Activated naive CD4-positive, alpha-beta T cell treated with anti-CD3 and anti-CD28 coated beads, Interleukin-2, amount 10 ng/mL, durations not matched to agents 7 days and 5 days (primary cell): ENCODE measurements around the gene ITGA8.
"Not testable (repeated sequence)": the region's sequence is repeated elsewhere in the genome, so short reads cannot be mapped to it uniquely, and the experiment has no call there.

Experiments
- CTCF ChIA-PET: fragments of 350-600 bp; sonication (Branson Sonifier 250); formaldehyde crosslinking; loops from one replicate; lab custom pipeline; 2021; ENCODE audit warnings: antibody characterized with exemption; lab: Charles Lee
- DNase-seq: peaks from one replicate; pipeline ENCODE4 v3.0.0-alpha.2; 2020
- H3K27ac Mint-ChIP-seq: one replicate; pipeline ENCODE4 v1.8.0; 2021; ENCODE audit warnings: mild to moderate bottlenecking, moderate library complexity, mixed read lengths
- H3K27me3 Mint-ChIP-seq: one replicate; pipeline ENCODE4 v1.8.0; 2021; ENCODE audit warnings: mild to moderate bottlenecking, mixed read lengths
- H3K36me3 Mint-ChIP-seq: one replicate; pipeline ENCODE4 v1.8.0; 2021; ENCODE audit warnings: mixed read lengths
- H3K4me1 Mint-ChIP-seq: one replicate; pipeline ENCODE4 v1.8.0; 2021; ENCODE audit warnings: mixed read lengths
- H3K4me3 Mint-ChIP-seq: one replicate; pipeline ENCODE4 v1.8.0; 2021; ENCODE audit warnings: mild to moderate bottlenecking, moderate library complexity, mixed read lengths
- H3K9me3 Mint-ChIP-seq: one replicate; pipeline ENCODE4 v1.8.0; 2021; ENCODE audit warnings: mixed read lengths

ITGA8 gene

DNA sequence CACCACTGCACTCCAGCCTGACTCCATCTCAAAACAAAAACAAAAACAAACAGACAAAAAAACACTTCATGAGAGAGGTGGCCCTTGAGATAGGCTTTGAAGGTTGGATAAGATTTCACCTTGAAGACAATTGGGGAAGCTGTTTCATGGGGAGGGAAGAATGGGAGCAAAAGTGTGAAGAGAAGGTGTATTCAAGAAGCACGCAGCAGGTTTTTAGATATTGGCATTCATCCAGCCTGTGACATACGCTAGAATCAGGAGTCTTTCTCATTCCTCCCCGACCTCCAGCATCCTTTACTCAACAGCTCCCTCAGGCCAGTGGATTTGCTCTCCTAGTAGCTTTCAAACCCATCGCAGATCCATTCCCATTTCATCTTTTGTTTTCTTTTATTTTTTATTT is 232.3 kb downstream of the ITGA8 start:
- H3K4me3 Mint-ChIP-seq, result no peak overlapping the region
- no peaks in the 10 kb centered on the region for H3K9me3 Mint-ChIP-seq
- H3K27me3 Mint-ChIP-seq, result peaks cover 4% of the 10 kb centered on the region
- CTCF ChIA-PET, result no interaction called here
- no peaks in the 10 kb centered on the region for H3K36me3 Mint-ChIP-seq
- no peak overlapping the region for H3K27ac Mint-ChIP-seq
- no peak for DNase-seq
- H3K4me1 Mint-ChIP-seq, result no peaks in the 10 kb centered on the region

DNA sequence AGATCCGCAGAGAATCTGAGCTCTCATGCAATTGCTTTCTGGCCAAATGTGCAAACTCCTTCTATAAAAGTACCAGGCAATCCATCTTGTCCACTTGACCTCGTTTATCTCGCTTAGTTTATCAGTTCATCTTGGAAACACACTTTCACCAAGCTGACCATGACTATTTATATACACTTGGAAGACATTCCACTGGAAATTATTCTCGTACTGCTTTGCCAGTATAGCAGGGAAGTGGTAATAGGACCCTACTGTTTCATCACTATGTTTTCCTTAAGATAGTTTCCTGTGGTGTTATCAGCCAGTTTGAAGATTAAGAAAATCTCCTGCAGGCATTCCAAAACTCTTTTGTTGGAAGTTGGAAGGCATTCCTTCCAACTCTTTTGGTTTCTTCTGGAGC is 233.3 kb downstream of the ITGA8 start:
- CTCF ChIA-PET, result no interaction called here
- H3K4me3 Mint-ChIP-seq, result no peak overlapping the region
- H3K4me1 Mint-ChIP-seq, result no peaks in the 10 kb centered on the region

DNA sequence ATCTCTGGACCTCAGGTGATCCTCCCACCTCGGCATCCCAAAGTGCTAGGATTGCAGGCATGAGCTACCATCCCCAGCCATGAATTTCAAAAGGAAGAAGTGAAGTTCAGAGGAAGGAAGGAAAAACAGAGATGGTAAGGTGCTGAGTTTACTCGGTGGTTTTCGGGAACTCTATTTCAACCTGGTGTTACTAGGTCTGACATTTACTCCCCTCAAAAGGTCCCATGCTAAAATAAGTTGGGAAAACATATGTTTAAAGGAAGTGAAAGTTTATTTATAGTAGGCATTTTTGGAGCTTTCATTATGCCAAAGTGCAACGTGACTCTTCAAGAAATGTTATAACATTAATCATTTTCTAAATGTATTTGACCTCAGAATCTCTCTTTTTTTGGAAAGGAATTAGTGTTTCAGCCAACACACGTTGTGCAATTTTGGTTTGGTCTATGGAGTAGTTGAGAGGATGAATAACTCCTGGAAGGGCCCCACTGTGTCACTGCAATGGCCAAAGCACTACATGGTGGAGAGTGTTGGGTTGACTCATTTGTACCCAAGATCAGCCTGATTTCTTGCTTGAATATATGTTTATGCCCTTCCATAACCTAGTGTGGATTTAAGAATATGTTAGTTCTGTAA is 233.9 kb downstream of the ITGA8 start:
- Mint-ChIP-seq H3K27me3 (peaks cover under 1% of the 10 kb centered on the region), H3K9me3 (no peaks in the 10 kb centered on the region), H3K27ac (no peak overlapping the region), H3K4me1 (no peaks in the 10 kb centered on the region), H3K36me3 (no peaks in the 10 kb centered on the region), H3K4me3 (no peak overlapping the region)
- CTCF ChIA-PET, result no interaction called here
- no peak for DNase-seq

More for the DNA sequence above, 233.3 kb downstream of the ITGA8 start:
- DNase-seq, result no peak
- Mint-ChIP-seq H3K9me3 (no peaks in the 10 kb centered on the region), H3K27me3 (peaks cover 4% of the 10 kb centered on the region), H3K36me3 (no peaks in the 10 kb centered on the region), H3K27ac (no peak overlapping the region)

DNA sequence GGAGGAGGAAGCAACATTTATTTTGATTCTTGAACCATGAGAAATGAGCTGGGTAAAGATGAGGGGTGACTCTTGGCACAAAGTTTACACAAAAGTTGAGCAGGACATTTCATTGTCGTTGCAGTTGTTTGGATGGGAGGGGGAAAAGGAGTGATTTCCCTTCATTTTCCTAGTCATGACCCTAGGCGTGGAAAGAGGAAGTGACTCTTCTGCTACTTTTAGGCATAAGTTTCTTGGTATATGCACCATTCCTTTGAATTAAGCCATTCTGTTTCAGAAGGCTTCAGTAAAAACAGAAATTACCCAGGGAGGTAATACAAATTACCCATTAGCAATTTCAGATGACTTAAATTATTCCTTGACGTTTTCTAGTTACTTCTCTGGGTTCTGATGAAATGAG is 234.7 kb downstream of the ITGA8 start:
- Mint-ChIP-seq H3K27ac (no peak overlapping the region), H3K36me3 (no peaks in the 10 kb centered on the region), H3K4me3 (no peak overlapping the region), H3K27me3 (no peaks in the 10 kb centered on the region), H3K9me3 (no peaks in the 10 kb centered on the region), H3K4me1 (no peaks in the 10 kb centered on the region)
- CTCF ChIA-PET, result no interaction called here
- DNase-seq, result no peak

DNA sequence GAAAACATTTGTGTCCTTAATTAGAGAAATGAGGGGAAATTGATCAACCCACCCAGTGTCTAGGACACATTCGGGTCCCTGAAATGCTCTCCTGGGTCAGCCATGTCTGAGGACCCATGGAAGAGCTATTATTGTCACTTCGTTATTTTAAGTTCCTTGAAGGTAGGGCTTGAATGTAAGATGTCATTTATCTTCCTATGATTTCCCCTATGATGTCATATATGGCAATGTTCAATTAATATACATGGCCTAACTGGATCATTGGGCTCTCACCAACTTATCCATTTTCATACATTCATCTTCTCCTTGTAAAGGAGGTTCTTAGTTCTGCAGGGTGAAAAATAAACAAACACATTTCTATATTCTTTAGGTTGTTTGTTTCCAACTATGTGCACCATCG is 235.6 kb downstream of the ITGA8 start:
- Mint-ChIP-seq H3K27me3 (no peaks in the 10 kb centered on the region), H3K27ac (no peak overlapping the region), H3K4me3 (no peak overlapping the region), H3K36me3 (no peaks in the 10 kb centered on the region), H3K4me1 (no peaks in the 10 kb centered on the region), H3K9me3 (no peaks in the 10 kb centered on the region)
- CTCF ChIA-PET, result no interaction called here
- no peak for DNase-seq

DNA sequence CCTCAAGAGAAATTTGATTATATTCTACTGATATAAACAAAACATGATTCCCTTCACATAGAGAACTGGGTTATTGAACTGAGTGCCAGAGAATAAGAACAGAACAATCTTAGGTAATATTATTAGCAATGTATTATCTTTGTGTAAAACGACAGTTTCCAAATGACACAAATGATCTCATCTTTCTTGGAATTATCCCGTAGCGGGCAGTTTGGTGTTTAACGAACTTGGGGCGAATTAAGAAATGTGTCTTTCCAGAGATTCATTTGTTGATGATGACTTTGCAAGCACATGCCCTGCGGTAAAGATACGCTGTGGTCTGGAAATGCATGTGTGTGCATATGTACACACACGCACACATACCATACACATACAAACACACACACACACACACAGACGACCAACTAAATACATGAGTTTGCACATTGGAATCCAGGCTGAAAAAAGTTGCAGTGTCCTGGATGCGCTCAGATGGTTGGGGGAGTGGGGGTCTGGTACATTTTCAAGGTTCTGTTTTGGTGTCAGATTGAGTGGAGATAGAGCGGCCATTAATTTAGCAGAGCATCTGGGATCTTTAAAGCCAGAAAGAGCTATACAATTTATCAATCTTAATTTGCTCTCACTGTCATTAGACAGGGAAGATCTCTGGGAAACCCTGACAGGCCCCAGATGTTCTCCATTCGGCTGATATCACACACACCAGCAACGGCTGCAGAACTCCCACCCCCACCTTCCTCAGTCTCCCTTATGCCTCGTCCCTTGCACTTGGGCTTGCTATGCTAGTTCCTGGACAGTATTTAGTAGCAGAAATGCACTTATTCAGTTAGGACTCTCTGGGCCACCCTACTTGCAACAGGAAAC is 236.3 kb downstream of the ITGA8 start:
- Mint-ChIP-seq H3K4me1 (no peaks in the 10 kb centered on the region), H3K9me3 (no peaks in the 10 kb centered on the region), H3K27ac (no peak overlapping the region), H3K36me3 (no peaks in the 10 kb centered on the region), H3K27me3 (no peaks in the 10 kb centered on the region), H3K4me3 (no peak overlapping the region)
- no peak for DNase-seq
- CTCF ChIA-PET, result no interaction called here

DNA sequence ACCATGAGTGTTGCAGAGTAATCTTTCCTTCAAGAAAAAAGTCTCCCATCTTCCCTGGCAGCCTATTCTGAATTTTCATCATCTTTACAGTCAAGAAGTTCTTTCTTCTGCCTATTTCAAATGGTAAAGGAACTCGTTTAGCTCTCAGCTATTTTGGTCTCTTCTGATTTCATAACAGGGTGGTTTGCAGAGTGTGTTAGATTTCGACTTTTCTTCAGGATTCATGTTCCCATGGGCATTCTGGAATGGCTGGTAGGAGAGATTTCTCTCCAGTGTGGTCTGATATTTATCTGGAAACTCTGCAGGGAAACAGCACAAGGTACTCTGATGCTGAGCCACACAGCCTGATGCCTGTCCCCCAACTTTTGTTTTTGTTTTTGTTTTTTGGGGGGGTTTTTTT is 237.6 kb downstream of the ITGA8 start:
- CTCF ChIA-PET, result no interaction called here
- no peaks in the 10 kb centered on the region for H3K36me3 Mint-ChIP-seq

DNA sequence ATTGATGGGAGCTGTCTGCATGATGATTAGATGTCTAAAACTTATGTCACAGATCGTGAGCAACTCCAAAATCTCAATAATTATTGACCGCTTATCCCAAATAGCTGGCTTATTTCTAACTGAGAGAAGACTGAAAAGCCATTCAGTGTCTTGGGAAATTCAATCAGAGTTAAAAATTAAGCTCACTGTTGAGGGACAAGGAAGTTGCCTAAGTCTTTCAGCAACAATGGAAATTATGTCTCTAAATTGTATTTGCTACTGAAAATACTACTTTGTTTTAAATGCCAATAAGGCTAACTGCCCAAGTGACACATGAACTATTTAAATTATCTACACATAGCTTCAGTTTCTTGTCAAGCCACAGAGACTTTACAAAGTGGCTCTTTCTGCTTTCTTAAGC is 240.8 kb downstream of the ITGA8 start:
- no peak for DNase-seq
- Mint-ChIP-seq H3K9me3 (no peaks in the 10 kb centered on the region), H3K36me3 (no peaks in the 10 kb centered on the region), H3K4me1 (no peaks in the 10 kb centered on the region), H3K27ac (no peak overlapping the region), H3K27me3 (peaks cover 10% of the 10 kb centered on the region), H3K4me3 (no peak overlapping the region)
- CTCF ChIA-PET, result no interaction called here

More for the DNA sequence above, 237.6 kb downstream of the ITGA8 start:
- Mint-ChIP-seq H3K27me3 (peaks cover 7% of the 10 kb centered on the region), H3K9me3 (no peaks in the 10 kb centered on the region), H3K27ac (no peak overlapping the region), H3K4me3 (no peak overlapping the region), H3K4me1 (no peaks in the 10 kb centered on the region)
- no peak for DNase-seq

DNA sequence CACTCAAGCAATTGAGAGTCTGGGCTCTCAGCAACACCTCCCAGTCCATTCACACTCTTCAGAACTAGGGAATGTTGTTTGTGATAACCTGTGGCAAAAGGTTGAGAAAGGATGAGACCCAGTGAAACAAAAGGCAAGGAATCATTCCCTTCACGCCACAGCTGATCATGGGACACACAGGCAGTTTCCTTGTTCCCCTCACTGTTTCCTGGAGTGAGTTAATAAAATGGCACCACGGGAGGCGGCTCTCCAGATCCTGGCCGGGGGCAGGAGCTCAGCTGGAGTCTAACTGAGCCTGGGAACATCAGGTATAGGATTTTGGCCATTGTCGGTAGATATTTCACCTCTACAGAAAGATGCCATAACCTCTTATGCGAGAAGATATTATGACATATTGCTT is 241.3 kb downstream of the ITGA8 start:
- H3K27me3 Mint-ChIP-seq, result peaks cover 15% of the 10 kb centered on the region
- CTCF ChIA-PET, result no interaction called here
- no peaks in the 10 kb centered on the region for H3K4me1 Mint-ChIP-seq
- no peaks in the 10 kb centered on the region for H3K36me3 Mint-ChIP-seq
- H3K27ac Mint-ChIP-seq, result no peak overlapping the region
- H3K4me3 Mint-ChIP-seq, result no peak overlapping the region
- DNase-seq, result no peak
- no peaks in the 10 kb centered on the region for H3K9me3 Mint-ChIP-seq

DNA sequence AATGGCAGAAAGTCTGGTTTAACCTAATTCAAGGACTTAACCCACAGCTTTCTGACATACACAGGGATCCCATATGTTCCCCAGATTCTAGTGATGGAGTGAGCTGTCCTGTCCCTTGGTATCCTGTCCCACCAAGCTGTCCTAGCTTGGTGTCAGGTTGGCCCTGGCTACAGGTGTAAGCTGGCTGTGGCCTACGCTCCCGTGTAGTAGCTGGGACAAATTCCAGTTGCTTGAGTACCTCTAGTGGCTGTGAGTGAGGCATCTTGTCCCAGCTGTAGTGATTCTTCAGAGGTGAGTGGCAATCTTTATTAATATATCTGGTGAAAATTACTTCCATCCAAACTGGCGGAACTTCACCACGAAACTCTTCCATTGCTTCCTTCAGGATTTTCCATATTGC is 243.4 kb downstream of the ITGA8 start:
- Mint-ChIP-seq H3K4me1 (no peaks in the 10 kb centered on the region), H3K27ac (no peak overlapping the region), H3K36me3 (no peaks in the 10 kb centered on the region), H3K4me3 (no peak overlapping the region), H3K9me3 (no peaks in the 10 kb centered on the region), H3K27me3 (peaks cover 24% of the 10 kb centered on the region)
- CTCF ChIA-PET, result no interaction called here
- DNase-seq, result no peak

DNA sequence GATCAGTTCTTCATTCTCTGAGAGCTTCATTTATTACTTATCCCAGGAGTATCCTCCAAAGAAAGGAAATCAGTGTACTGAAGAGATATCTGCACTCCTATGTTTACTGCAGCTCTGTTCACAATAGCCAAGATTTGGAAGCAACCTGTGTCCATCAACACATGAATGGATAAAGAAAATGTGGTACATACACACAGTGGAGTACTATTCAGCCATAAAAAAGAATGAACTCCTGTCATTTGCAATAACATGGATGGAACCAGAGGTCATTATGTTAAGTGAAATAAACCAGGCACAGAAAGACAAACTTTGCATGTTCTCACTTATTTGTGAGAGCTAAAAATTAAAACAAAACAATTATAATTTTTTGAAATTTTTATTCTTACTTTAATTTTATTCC is 244.3 kb downstream of the ITGA8 start:
- CTCF ChIA-PET, H3K27ac Mint-ChIP-seq, H3K4me3 Mint-ChIP-seq, H3K4me1 Mint-ChIP-seq, DNase-seq, H3K9me3 Mint-ChIP-seq, H3K36me3 Mint-ChIP-seq: not testable (repeated sequence)
- H3K27me3 Mint-ChIP-seq, result peaks cover 24% of the 10 kb centered on the region

DNA sequence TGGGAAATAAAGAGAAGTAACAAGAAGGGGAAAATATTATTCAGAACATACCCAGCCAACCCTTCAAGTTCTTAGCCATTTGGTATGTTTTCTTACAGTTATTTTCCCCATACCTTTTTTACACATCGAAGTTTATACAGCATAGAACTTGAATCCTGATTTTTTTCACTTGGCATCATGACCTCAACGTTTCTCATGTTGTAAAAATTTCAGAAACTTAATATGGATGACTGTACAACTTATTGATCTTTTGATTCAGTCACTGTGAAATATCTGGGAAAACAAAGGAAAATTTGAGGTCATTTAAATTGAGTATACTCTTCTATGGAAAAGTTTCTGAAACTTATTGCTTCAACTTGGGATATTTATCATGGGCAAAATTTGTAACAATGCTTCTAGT is 245.1 kb downstream of the ITGA8 start:
- Mint-ChIP-seq H3K4me1 (no peaks in the 10 kb centered on the region), H3K27me3 (peaks cover 24% of the 10 kb centered on the region), H3K4me3 (no peak overlapping the region), H3K9me3 (no peaks in the 10 kb centered on the region), H3K36me3 (no peaks in the 10 kb centered on the region), H3K27ac (no peak overlapping the region)
- CTCF ChIA-PET, result no interaction called here
- DNase-seq, result no peak

DNA sequence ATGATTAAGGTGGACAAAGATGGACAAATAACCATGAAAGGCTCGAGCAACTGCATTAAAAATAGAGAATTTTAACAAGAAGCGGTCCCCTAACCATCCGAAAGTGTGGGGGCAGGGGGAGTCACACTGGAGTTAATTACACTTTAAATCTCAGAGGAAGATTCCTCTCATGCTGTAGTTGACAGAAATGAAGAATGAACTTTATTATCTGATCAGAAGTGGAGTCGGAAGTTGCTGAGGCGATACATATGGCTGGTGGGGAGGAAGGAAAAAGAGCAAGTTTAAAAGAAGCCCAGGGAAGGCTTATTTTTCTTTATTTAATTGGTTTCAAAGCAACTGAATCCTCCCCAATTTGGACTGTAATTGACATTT is 246.3 kb downstream of the ITGA8 start:
- no peak for DNase-seq
- Mint-ChIP-seq H3K9me3 (no peaks in the 10 kb centered on the region), H3K4me3 (no peak overlapping the region), H3K27me3 (peaks cover 24% of the 10 kb centered on the region), H3K4me1 (no peaks in the 10 kb centered on the region), H3K27ac (no peak overlapping the region), H3K36me3 (no peaks in the 10 kb centered on the region)
- CTCF ChIA-PET, result interaction anchor here (0.6 kb wide), 1 partner anchor 1337 kb away, joined by 3 read pairs; no protein-coding TSS in a partner anchor

DNA sequence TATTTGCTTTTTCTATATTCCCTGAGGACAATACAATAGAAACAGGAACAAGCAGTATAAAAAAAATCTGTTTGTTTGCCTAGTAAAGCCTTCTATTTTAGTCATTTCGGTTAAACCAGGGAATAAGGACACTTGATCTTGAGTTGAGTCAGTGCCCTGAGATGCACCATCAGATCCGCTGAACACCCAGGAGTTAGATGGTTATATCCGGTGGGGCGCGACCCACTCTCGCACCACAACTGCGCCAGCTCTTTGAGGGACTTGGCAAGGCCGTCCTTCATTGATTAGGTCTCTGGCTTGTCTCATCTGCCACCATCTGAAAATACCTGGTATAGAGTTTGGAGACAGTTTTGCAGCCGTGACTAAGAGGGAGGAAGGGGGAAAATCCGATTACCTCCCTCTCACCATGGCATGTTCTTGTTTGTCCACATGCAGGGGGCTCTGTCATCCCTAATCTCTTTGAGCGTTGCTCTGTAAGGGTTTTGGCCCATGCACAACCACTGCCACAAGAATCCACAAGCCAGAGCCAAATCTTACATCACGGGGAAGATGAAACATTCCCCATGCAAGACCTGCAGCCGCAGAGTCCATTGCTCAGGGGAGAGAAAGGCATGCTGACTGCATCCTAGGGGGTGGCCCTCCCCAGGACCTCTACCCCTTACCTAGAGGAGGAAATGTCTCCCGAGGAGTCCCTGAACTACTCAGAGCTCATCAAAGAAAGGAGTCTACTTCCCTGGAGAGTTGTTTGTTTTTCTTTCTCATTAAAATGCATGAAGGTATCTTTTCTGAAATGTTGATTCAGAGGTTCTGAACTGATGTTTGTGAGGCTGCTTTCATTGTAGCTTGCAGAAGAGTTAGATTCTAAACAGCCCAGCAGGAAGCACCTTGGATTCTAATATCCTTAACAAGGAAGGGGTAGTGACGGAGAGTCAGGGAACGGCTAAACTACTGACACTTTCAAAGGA is 247.0 kb downstream of the ITGA8 start:
- H3K27ac Mint-ChIP-seq, result no peak overlapping the region
- H3K4me3 Mint-ChIP-seq, result no peak overlapping the region
- H3K27me3 Mint-ChIP-seq, result peaks cover 17% of the 10 kb centered on the region
- DNase-seq, result no peak
- CTCF ChIA-PET, result no interaction called here
- H3K9me3 Mint-ChIP-seq, result no peaks in the 10 kb centered on the region
- H3K4me1 Mint-ChIP-seq, result no peaks in the 10 kb centered on the region
- no peaks in the 10 kb centered on the region for H3K36me3 Mint-ChIP-seq
